HepG2 (cell line): Measurements from ENCODE around the gene AIF1. TPM values are rescaled to one million over a fixed set of nuclear protein-coding genes. Genes with fewer than 3 reads are reported as not detected.

ENCODE experiments used
- SATB2 ChIP-seq: sonication (generic); formaldehyde crosslinking; IDR thresholded peaks from 2 replicates; pipeline ENCODE4 v1.5.0; 2020; ENCODE audit warnings: missing genetic modification reagents
- TGIF2 ChIP-seq: IDR thresholded peaks from 2 replicates; pipeline ENCODE4 v1.6.1; 2016; ENCODE audit warnings: control low read depth, missing compliant biosample characterization
- ZNF33A ChIP-seq: sonication (generic); formaldehyde crosslinking; IDR thresholded peaks from 2 replicates; pipeline ENCODE4 v1.5.1; 2020; ENCODE audit warnings: missing genetic modification reagents, mild to moderate bottlenecking, moderate library complexity, borderline replicate concordance
- ZNF646 ChIP-seq: sonication (generic); formaldehyde crosslinking; IDR thresholded peaks from 2 replicates; pipeline ENCODE4 v1.9.0; 2021; ENCODE audit warnings: mild to moderate bottlenecking, missing genetic modification reagents
- ZNF841 ChIP-seq: sonication (generic); formaldehyde crosslinking; IDR thresholded peaks from 2 replicates; pipeline ENCODE4 v1.8.1; 2023; ENCODE audit warnings: missing genetic modification reagents, borderline replicate concordance
- polyA plus RNA-seq, 8 experiments: library from polyadenylated mRNA; depleted of rRNA in 3 of 8; stranded (reverse) in 7 of 8; unstranded in 1 of 8; fragments of >200 nt; fragmentation: Illumina TruSeq in 4 of 8; extraction: Trizol in 4 of 8; gene quantifications; 2 replicates each; pipeline versions ENCODE4 v1.2.1 to v1.2.3, GENCODE V29; 2011 to 2016; ENCODE audit warnings: low read depth in 4 of 8, missing spikeins in 1 of 8, mixed read lengths in 1 of 8; ENCODE audit not compliant: insufficient read depth in 1 of 8
- total RNA-seq, 5 experiments: library from RNA; depleted of rRNA; stranded (reverse); fragments of >200 nt; fragmentation: Illumina TruSeq; extraction: Trizol; gene quantifications; 2 replicates each; pipeline ENCODE4 v1.2.3, GENCODE V29; 2016; ENCODE audit warnings: low read depth in 1 of 5

Gene AIF1
- total and polyA plus RNA-seq, 2 of the 13 experiments (the other 11 are each of a cell fraction or from before 2014, with no cell fraction given): 1.5 TPM; not detected in 1

GRCh38 chr6:31654574-31655348 is 39.7 kb downstream of the AIF1 start (continued):
- TF ChIP-seq ZNF33A (CRISPR knock-in tag): no peak
- no peak for TF ChIP-seq TGIF2 (CRISPR knock-in tag)
- TF ChIP-seq ZNF841 (CRISPR knock-in tag): no peak
- TF ChIP-seq SATB2 (CRISPR knock-in tag): 0 out of 2 replicates have a peak, but pooled peaks have one; percentile 64
- no peak for TF ChIP-seq ZNF646 (CRISPR knock-in tag)
